Chondrocyte (in vitro differentiated cells): ENCODE measurements around the gene POLN. TPM values are rescaled to one million over a fixed set of nuclear protein-coding genes. Genes with fewer than 3 reads are reported as not detected.

ENCODE experiments used
- DNase-seq: peaks from one replicate; pipeline ENCODE4 v3.0.0; 2021; ENCODE audit warnings: mixed read lengths, low spot score
- H3K27ac Mint-ChIP-seq: one replicate; pipeline ENCODE4 v1.8.0; 2021; ENCODE audit warnings: mild to moderate bottlenecking, moderate library complexity, mixed read lengths; ENCODE audit not compliant: unreplicated experiment
- H3K27me3 Mint-ChIP-seq: 2 replicates; pipeline ENCODE4 v1.8.0; 2021; ENCODE audit warnings: low read depth, mixed read lengths
- H3K36me3 Mint-ChIP-seq: 2 replicates; pipeline ENCODE4 v1.8.0; 2021; ENCODE audit warnings: low read depth, mixed read lengths
- H3K4me1 Mint-ChIP-seq: 2 replicates; pipeline ENCODE4 v1.8.0; 2021; ENCODE audit warnings: low read depth, mild to moderate bottlenecking, mixed read lengths
- H3K4me3 Mint-ChIP-seq: one replicate; pipeline ENCODE4 v1.8.0; 2021; ENCODE audit warnings: mild to moderate bottlenecking, moderate library complexity, mixed read lengths; ENCODE audit not compliant: unreplicated experiment
- H3K9me3 Mint-ChIP-seq: 2 replicates; pipeline ENCODE4 v1.8.0; 2021; ENCODE audit warnings: low read depth, mixed read lengths
- total RNA-seq: library from RNA; stranded (reverse); gene quantifications from 3 replicates; pipeline ENCODE4 v1.2.1, GENCODE V29; 2021
- TF ChIP-seq, protein P1 (sequence below): fragments of 200-600 bp; sonication (generic); IDR thresholded peaks from 2 replicates; pipeline ENCODE4 v1.5.0; 2021; ENCODE audit warnings: antibody characterized with exemption, mild to moderate bottlenecking, moderate library complexity

The POLN gene
- total RNA-seq, 1 donor from 2014 or later: 5.5 TPM

DNA sequence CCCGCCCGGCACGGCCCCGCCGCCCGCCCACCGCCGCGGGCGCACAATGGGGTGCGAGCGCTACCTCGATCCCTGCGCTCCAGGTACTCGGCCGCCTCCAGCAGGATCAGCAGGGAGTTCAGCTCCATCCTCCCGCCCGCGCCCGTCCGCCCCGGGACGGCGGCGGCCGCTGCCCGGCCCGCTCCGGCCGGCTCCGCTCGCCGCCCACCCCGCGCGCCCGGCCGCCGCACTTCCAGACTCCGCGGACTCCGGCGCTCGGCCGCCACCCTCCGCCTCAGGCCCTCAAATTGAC lies 19.9 kb upstream of the POLN start, which contains the start of gene MXD4:
Gene MXD4 (minus strand): TSS at position 257 of the 292 bp plus-strand sequence. CDS start 129 bp downstream, at position 128.
- DNase-seq: no peak
- no peaks in the 10 kb centered on the region for H3K9me3 Mint-ChIP-seq
- peak within 1 kb of the TSS; percentile 74 for H3K4me3 Mint-ChIP-seq
- H3K4me1 Mint-ChIP-seq: peaks cover 17% of the 10 kb centered on the region
- no peaks in the 10 kb centered on the region for H3K27me3 Mint-ChIP-seq
- TF ChIP-seq, protein P1, sequence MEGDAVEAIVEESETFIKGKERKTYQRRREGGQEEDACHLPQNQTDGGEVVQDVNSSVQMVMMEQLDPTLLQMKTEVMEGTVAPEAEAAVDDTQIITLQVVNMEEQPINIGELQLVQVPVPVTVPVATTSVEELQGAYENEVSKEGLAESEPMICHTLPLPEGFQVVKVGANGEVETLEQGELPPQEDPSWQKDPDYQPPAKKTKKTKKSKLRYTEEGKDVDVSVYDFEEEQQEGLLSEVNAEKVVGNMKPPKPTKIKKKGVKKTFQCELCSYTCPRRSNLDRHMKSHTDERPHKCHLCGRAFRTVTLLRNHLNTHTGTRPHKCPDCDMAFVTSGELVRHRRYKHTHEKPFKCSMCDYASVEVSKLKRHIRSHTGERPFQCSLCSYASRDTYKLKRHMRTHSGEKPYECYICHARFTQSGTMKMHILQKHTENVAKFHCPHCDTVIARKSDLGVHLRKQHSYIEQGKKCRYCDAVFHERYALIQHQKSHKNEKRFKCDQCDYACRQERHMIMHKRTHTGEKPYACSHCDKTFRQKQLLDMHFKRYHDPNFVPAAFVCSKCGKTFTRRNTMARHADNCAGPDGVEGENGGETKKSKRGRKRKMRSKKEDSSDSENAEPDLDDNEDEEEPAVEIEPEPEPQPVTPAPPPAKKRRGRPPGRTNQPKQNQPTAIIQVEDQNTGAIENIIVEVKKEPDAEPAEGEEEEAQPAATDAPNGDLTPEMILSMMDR: no peak
- no peaks in the 10 kb centered on the region for H3K36me3 Mint-ChIP-seq
- peak within 1 kb of the TSS; percentile 49 for H3K27ac Mint-ChIP-seq

DNA sequence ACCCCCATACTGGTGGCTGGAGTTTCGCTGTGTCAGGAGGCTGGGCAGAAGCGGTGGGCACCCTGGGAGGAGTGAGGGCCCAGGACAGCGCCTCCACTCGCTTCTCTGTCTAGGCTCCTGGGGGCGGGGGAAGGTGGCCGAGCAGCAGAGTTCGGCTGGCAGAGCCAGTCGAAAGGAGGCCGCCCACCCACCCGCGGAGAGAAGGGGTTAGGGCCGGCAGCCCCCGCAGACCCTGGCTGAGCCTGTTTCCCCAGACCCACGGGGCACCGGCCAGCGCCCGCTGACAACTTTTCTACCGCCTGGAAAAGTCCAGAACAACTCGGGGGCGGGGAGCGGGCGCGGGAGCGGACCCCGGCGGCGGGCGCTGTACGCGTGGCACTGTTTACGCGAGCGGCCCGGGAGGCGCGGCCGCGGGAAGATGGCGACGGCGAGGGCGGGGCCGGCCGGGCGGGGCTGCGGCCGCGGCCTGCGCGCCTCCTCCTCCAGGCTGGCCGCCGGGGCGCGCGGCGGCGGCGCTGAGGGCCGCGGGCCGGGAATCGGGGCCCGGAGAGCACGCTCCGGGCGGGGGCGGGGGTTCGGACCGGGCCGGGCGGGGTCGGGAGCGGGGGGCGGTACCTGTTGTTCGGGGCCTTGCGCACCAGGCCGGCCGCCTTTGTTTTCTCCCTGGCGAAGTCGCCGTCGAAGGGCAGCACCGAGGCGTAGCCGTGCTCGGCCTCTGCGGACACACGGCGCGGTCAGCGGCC lies 19.4 kb upstream of the POLN start:
- no peak overlapping the region for H3K27ac Mint-ChIP-seq
- H3K9me3 Mint-ChIP-seq: no peaks in the 10 kb centered on the region
- H3K27me3 Mint-ChIP-seq: no peaks in the 10 kb centered on the region
- peak overlapping the region; percentile 74 for H3K4me3 Mint-ChIP-seq
- peaks cover 18% of the 10 kb centered on the region for H3K4me1 Mint-ChIP-seq
- no peaks in the 10 kb centered on the region for H3K36me3 Mint-ChIP-seq
- peak; percentile 83 for DNase-seq
- TF ChIP-seq, protein P1: no peak

DNA sequence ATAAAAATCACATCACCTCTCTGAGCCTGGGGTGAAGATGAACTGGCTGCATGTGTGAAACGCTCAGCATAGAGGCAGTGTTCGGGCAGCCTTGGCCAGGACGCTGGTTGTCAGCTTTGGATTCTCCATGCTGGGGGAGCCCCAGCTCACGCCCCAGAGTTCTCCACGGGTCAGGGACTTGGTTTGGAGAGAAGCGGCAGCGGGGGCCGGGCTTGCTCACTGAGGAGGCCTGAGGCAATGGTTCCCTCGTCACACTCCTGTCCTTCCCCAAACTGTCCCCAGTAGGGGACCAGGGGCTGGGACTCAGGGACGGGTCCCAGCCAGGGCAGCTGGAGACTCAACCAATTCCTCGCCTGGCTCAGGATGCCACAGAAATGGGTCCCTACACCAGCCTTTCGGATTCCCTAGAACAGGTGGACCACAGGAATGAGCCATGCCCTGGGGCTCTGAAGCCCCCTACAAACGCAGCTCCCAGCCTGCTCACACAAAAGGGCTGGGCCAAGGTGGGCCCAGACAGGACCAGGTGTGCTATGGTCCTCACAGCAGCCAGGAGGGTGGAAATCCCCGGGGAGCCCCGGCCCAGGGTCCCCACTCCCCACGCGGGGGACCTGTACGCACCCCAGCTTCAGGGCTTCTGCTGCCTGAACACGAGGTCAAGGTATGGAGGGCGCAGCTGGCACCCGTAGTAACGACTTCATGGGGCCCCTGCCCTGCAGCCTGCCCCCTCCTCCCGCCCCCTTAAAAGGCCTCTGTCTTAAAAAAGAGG lies 18.6 kb upstream of the POLN start:
- TF ChIP-seq, protein P1: no peak
- peak overlapping the region; percentile 74 for H3K4me3 Mint-ChIP-seq
- H3K4me1 Mint-ChIP-seq: peaks cover 16% of the 10 kb centered on the region
- H3K9me3 Mint-ChIP-seq: no peaks in the 10 kb centered on the region
- H3K27ac Mint-ChIP-seq: no peak overlapping the region
- no peaks in the 10 kb centered on the region for H3K27me3 Mint-ChIP-seq
- peak; percentile 79 for DNase-seq
- H3K36me3 Mint-ChIP-seq: no peaks in the 10 kb centered on the region

DNA sequence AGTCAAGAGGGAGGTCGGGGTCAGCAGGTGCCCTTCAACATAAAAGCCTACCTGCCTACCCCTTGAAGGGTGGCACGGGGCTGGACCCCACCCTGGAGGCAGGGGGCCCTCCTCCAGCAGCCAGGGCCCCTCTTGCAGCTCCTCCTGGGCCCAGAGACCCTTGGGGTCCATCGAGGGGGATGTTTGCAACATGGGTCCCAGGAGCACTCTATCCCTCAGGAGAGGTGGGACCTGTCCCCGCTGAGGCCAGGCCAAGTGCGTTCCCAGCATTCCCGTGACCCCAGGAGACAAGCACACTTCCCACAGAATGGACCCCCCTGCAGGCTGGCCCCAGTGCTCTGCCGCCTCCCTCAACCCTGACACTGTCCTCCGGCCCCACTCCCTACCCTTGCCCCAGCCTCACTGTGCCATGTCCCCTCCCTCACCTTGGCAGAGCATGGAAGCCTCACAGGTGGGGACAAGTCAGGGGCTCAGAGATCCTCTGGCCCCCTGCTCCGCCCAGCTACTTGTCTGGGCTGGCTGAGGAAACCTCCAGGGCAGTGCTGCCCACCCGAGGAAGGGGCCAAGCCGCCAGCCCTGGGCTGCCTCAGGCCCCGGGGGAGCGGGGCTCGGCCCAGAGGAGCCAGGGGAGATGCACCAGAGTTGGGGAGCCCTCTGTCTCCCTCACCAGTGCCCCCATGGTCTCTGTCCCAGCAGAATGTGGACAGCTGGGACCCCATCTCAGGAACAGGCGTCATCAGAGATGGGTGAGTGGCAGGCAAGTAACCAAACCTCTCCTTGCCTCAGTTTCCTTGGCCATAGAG lies 17.8 kb upstream of the POLN start:
- no peaks in the 10 kb centered on the region for H3K27me3 Mint-ChIP-seq
- peak; percentile 75 for DNase-seq

More for the DNA sequence above, 17.8 kb upstream of the POLN start:
- peak overlapping the region; percentile 74 for H3K4me3 Mint-ChIP-seq
- H3K27ac Mint-ChIP-seq: no peak overlapping the region
- peaks cover 16% of the 10 kb centered on the region for H3K4me1 Mint-ChIP-seq
- H3K9me3 Mint-ChIP-seq: no peaks in the 10 kb centered on the region
- peaks cover 3% of the 10 kb centered on the region for H3K36me3 Mint-ChIP-seq
- TF ChIP-seq, protein P1: no peak
